Measurements from ENCODE around the gene CORO1C.
A peak's percentile ranks its signal among the peaks of the same experiment; 100 is the strongest.

CORO1C gene

DNA sequence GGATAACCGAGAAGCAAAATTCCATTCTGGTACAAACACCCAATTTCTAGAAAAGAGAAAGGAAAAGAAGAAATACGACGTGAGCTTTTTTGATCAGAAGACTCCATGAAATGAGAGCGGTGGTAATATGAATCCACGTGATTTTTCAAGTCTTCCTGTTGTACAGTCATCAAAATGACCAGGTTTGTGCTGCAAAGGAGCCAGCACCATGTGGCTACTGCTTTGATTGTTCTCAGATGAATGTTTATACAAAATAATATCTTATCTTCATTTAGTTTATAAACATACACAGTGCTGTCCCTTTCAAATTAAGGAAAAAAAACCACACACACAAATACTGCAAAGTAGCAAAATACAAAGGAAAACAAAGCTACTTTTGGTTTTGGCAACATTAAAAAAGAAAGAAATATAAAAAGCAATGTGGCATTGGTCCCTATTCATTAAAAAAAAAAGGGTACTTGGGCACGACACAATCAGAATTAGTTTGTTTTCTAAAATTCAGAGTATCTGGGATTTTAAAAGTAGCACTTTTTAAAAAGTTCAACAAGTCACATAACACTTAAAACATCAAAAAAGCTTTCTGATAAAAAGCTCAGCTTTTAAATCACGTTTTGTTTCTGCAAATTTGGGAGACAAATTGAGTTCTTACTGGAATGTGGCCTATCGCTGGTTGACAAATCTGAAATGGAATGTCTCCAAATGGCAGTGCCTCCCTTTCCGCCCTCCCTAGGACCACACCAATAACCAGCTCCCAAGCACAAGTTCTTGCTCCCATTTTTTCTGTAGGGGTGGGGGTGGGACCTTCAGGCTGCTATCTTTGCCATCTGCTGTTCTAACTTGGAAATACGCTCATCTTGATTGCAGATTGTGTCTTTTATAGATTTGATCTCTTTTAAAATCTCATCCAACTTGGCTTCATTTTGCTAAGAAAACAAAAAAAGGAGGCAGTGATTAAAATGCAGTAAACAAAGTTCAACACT lies 84.4 kb downstream of the CORO1C start:
- no peak for ATAC-seq

DNA sequence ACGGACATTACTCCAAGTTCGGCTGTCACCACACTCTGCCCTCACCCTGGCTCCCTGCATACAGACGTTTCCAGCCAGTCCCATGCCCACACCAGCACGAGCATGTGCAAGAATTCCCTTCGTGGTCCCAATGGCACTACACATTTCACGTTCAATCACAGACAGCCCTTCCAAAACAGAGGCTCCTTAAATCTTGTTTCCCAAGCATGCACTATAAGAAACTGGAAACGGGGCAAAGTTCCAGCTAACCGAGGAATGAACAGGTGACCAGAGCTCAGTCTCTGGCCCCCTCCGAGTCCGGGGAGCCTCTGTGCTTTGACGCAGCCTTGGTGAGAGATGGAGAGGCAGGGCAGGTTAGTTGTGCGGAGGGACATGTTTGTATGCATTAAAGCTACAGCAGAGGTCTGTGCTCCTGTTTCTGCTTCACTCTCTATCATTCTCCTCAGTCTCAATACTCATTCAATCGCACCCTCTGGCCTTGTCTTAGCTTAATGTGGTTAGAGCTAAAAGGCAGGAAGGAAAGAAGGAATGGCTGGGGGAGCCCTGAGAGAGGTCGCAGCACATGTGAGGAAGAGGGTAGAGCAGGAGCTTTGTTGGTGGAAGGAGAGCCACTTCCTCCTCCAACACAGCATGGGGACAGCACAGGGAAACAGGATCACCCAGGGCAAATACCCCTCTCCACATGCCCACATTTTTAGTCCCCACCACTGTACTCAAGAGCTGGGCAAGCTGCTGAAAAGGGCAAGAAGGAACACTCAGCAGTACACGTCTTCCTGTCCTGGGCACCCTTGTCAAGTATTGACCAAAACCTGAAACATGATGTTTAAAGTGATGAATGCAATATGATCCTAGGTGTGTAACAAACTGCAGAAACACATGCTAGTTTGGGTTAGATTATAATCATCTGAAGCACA lies 85.4 kb downstream of the CORO1C start:
- DNase-seq (no peak), ATAC-seq (no peak)

More for the DNA sequence above, 84.4 kb downstream of the CORO1C start:
- no peak for DNase-seq

DNA sequence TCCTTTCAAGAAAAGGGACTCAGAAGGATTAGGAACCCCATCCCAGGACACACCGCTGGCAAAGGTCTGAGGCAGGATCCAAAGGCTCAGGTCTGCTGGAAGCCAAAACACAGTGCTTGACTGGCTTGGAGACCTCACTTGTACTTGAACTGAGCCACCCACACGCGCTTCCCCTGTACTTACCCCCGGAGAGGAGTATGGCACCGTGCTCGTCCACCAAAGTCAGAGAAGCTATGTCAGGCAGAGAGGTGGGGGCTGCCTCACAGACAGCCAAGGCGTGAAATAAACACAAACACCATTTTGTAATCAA lies 86.6 kb downstream of the CORO1C start:
- no peak for ATAC-seq
- no peak for DNase-seq

DNA sequence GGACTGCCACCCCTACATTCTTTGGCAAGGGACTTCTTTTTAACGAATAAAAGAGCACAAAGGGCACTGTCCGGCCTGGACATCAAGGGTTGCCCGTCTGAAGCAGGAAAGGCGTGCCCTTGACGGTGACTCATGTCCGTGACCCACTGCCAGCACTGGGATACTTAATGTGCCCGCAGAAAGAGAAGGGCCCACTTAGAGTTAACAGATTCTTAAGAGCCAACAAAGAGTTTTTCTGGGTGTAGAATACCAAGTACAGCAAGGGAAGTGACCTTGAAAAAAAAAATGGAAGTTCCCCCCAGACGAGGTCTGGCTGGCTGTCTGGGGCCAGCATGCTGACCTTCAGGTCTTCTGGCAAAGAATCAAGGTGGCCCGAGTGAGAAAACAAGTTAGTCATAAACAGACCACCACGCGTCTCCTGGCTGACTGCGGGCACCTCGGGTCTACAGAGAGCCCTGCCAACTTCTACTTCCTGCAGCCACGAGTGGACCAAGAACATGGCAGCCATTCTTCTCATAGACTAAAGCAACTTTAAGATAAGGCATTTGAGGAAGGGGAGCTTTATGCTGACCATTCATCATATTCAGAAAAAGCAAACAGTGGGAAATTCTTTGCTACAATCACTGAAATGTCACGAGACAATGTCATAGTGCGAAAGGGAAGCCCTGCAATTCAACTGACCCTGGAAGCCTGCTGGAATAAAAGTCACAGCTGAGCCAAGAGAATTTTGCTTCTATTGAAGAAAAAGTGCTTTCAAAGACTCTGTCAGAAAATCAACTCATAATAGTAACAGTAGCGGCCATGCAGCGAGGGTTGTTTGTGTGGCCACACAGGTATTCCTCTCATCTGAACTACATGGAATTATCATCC lies 87.1 kb downstream of the CORO1C start:
- no peak for DNase-seq
- no peak for ATAC-seq

DNA sequence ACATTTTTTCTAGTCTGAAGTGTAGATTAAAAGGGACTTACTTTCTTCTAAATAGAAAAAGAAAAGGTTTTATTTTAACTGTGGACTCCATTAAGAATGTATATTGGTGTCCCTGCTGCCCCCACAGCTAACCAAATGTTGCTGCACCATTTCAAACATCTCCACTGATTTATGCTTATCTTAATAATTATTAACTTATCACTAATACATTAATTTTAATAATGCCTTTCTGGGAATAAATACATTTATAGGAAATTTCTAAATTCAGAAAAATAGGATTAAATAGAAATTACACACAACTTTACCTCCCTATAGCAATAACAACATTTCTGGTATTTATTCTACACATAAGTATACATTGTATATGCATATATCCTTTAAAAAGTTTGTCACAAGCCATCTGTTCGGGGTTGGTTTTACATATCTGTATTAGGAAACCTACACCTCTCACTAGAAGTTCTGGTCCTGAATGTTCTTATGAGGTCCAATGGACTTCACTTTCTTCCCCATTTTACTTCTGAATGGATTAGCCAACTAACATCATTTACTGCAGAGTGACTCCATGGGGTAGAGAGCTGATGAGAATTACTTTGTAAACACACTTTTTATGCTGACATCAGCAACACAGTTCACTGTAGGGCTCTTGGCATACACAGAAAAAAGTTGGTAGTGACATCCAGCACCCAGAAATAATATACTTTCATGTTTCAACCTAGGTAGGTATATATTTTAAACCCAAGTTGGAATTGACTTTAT lies 88.2 kb downstream of the CORO1C start:
- ATAC-seq, result no peak
- DNase-seq, result no peak

DNA sequence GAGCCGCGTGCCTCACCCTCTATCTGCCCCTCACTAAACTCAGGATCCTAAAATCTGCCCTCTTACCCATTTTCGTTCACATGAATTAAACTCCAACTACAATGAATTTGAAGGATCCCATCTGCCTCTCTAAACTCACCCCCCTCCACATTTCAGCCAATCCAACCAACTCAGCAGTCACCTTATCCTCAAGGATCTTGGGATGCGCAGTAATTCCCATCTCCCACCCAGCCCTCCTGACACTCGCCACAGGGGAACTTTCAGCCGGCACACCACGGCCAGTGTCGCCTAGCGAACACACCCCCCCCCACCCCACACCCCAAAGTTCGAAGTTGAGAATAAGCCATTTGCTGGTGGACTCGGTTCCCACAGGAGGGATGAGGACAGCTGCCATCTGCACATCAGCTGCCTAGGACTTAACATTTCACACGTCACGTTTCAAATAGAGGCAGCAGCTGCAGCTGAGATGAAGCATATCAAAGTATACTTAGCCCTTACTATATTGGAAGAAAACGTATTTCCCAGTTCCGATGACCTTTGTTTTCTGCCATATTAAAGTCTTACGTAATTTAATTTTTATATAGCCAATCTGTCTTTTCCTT lies 88.9 kb downstream of the CORO1C start:
- no peak for DNase-seq

DNA sequence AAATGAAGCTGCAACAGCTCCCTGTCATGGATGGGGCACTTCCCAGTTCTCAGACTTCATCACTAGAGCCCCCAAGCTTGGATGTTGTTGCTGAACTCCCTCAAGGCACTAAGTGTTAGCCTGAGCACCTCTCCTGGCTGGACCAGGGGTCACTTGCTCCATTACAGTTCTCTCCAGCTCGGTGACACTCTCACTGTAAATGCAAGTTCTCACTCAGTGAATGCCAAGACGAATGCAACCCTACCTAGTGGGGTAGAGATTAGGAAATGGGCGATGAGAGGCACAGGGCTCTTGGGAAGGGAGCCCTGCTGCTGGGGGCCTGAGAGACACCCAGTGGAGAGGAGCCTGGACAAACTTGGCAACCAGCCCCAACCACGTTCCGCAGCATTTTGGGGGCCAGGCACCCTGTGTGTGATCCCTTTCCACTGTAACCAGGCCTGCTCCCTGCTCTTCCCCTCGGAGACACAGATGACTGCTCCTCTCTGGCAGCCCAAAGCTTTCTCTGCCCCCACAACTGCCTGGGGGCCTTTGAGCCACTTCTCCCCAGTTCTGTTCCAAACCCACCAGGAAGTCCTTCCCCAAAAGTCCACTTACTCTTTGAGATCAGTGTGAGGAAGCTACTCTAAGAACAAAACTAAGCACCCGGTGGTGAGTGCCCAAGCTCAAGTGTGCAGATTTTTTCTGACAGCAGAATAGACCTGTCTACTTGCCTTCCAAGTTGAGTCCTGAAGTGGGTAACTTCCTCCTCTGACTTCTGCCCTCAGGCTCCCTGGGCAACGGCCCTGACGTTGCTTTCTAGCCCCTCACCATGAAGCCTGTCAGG lies 89.7 kb downstream of the CORO1C start:
- ATAC-seq, result no peak
- no peak for DNase-seq

More for the DNA sequence above, 88.9 kb downstream of the CORO1C start:
- no peak for ATAC-seq

DNA sequence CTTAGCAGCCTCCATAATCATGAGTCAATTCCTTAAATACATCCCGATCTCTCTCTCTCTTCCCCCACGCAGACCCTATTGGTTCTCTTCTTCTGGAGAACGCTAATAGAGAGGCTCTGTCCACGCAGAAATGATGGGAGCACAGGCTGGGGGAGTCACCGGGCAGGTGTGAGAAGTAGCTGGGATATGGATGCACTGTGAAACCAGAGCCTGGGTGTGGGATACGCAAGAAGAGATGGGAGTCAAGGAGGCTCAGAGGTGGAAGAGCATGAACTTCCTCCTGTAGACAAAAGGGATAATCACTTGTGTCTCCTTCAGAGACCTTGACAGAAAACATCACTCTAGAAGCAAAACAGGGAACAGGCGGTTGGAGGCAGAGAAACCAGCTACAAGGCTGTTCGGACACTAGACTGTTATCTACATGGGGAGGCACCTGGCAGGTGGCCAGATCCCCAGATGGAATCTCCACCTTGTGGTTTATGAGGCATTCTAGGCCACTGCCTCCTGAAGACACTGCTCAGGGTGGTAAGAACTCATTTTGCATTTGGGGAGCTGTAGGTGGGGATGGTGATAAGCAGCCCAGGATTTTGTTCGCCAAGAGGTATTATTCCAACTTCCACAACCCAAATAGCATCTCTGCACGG lies 90.4 kb downstream of the CORO1C start:
- ATAC-seq (no peak), DNase-seq (no peak)

DNA sequence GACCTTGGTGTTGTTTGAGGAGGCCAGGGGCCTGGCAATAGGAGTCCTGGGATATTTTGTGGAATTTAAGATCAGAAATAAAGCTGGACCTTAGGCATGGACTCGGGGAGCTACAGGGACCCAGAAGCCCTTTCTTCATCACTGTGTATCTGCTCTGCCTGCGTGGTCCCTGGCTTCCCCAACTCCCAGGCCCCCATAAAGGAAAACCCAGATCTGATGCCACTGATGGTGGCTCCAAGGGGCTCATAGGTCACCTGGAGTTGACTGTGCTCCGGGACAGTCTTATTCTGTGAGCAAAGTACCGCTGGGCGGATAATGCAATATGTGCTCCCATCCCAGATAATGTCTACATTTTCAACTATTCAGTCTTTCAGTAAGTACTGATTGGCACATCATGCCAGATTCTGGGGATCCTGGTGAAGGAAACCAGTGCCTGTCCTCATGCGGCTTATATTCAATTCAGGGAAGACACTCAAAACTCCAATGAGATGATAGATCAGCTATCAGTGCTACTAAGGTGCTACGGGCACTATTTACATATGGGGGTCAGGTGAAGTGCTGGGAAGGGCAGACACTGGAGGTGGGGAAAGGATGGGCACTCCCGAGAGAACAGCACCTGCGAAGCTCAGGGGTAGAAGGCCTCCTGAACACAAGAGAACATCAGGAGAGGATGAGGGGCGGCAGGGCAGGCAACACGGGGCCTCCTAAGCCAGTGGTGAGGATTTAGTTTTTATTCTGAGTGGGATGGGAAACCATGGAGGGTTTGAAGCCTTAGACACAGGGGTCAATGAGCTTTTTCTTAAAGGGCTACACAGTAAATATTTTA lies 92.1 kb downstream of the CORO1C start:
- ATAC-seq (no peak), DNase-seq (no peak)

DNA sequence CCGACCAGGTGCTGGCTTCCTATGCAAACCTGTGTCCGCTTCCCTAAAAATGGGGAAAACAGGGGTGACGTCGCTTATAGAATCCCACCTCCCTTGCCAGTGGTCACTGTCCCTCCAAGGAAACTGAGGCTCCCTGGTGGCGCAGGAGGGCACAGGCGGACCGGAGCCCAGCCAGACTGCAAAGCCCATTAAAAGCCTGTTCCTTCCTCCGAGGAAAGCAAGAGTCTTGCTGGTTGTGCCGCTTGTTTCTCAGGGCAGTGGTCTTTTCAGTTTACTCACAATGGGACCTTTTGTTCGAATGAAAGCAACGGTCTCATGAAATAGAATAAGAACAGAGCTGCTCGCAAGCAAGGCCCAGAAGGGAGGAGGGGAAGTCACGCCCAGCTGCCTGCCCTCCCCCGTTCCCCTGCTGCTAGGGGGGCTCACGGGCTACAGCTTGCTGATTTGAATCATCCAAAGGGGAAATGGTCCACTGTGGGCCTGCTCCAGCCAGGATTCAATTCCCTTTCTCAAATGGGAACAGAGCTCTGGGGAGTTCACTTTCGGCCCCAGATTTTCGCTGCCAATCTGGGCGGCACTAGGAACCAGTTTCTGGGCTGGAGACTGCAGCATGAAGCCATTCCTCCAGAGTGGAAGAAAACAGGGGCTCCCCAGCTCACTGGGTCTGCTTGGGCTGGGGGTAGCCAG lies 93.0 kb downstream of the CORO1C start:
- ATAC-seq, result no peak

DNA sequence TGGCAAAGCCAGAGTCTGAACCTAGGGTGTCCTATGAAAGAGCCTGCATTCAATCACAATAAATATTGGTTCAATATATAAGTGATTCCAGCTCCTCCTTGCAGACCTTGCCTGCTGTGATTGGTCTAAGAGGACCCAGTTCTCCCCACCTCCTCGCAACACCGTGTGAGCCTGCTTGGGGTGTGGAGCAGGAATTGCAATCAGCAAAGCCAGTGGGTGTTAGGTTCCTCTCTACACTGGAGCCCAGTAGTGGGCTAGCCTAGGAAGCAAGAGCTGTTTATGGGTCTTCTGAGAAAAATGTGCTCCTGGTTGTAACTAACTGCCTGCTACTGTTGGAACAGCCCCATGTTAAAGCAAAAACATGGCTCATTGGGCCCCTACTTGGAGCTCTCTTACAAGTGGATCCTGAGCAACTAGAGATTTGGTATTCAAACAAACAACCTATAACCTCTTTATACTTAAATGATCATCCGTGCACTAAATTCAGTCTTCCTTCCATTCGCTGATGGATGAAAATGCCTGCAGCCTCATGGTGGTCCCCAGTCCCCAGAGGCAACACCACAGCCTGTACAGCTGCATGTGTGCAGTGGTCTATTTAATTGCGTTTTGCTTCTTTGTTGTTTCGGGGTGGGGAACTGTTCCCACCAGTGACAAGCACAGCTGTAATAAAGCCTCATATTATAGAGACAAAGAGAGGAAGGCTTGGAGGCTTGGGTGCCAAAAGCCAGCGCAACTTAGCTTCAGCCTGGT lies 93.9 kb downstream of the CORO1C start:
- DNase-seq, result no peak
- no peak for ATAC-seq

More for the DNA sequence above, 93.0 kb downstream of the CORO1C start:
- no peak for DNase-seq

DNA sequence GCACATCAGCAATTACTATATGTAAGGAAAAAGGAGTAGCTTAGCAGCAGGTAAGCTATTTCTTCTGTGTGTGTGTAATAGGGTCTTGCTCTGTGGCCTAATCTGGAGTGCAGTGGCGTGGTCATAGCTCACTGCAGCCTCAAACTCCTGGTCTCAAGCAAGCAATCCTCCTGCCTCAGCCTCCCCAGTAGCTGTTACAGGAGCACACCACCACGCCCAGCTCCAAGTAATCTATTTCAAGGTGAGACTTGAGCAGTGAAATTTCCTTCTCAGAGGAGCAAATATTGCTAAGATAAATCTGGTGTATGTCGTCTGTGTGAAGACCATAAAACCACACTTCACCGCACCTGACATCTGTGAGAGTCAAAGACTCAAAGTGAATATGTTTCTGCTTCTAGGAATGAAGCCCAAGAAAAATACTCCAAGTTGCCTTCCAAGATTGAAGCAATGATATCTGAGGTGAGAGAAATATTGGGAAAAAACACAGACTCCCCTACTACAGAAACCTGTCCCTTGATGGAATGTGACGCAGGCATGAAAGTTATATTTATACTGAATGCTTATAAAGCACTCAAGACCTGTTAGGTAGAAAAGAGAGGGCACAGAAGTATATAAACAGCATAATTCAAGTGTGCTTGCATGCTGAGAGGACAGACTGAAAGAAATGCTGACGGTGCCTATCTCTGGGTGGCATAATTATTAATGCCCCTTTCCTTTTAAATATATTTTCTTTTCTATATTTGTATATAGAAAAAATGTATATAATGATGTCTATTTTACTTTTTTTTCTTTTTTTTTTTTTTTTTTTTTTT lies 95.1 kb downstream of the CORO1C start:
- no peak for DNase-seq
- no peak for ATAC-seq

DNA sequence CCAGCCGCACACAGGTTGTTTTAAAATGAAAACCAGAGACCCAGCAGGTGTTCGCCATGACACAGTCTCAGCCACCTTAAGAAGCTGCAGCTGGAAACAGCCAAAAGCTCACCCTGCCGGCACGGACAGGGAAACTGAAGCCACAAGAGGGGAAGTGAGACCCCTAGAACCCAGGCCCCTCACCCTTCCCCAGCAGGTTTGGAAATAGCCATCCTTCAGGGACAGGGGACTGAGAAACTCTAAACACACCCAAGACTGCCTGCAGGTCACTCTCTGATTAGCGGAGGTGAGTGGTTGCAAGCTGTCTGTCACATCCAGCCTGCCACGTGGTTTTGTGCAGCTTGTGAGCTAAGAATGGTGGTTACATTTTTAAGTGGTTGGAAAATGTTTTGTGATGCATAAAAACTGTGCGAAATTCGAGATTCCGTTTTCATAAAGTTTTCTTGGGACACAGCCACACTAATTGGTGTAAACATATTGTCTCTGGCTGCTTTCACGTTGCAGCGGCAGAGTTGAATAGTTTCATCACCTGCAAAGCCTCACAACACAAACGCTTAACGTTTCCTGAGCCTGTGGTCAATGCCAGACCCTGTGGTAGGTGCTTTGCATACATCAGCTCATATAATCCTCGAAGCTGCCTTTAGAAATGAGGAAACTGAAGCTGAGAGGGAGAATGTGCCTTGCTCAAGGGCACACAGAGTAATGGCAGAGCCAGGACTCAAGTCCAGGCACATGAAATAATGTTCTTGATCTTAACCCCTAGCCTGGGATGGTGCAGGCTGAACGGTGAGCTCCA lies 95.9 kb downstream of the CORO1C start:
- DNase-seq, result peak; percentile 64

DNA sequence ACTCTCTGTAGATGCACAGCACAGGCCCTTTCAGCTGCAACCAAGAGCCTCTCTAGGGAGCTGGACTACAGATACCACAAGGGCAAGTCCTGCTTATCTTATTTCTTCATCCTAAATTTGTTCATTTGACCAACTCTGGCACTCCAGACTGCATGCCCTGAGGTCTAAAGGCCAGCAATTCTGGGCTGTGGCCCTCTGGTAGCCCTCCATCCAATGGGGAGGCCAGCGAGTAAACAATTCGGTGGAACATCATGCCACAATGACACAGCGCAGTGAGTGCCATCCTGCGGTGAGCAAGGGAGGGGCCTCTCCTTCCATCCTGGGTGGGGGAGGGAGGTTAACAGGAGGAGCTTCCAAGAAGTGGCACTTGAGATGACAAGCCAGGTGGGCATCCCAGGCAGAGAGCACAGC lies 97.0 kb downstream of the CORO1C start:
- peak; percentile 70 for DNase-seq
- peak; percentile 7 for ATAC-seq

More for the DNA sequence above, 95.9 kb downstream of the CORO1C start:
- peak; percentile 29 for ATAC-seq

DNA sequence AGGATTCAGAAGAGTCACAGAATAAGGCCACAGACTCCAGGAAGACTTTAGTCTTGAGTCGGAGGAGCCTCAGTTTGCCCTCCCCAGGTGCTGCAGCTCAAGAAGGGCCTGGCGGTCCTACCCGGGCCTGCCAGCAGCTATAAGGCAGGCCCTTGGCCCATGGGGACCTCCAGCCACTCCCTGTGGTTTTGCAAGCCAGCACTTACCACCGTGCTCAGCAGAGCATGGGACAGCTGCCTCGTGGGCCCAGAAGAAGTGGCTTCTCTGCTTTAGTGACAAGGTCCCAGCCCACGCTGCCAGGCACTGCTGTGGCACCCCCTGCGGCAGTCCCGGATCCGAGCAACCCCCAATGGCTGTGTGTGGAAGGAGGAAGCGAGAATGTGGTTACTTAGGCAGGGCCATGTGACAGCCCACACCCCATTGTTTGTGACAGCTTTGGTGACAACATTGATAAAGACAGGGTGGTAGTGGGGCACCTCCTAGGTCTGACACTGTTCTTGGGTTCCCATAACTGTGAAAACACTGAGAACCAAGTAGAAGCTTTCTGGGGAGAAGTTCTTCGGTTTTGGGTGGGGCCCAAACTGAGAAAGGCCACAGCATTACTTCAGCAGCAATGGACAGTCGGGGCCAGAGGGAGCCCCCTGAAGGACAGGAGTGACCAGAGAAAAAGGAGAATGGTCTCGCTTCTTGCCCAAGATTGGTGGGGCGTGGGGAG lies 97.6 kb downstream of the CORO1C start, which contains the start of gene SELPLG:
Gene SELPLG, minus strand, starts transcription at position 361 of the 715 bp plus-strand sequence. CDS start 9,587 bp downstream, outside the sequence.
- ATAC-seq, result peak; percentile 62

More for the DNA sequence above, 97.6 kb downstream of the CORO1C start, which contains the start of gene SELPLG:
- peak; percentile 88 for DNase-seq

All from stimulated activated naive CD8-positive, alpha-beta T cell treated with anti-CD3 and anti-CD28 coated beads, Interleukin-15, Interleukin-2, amounts not matched to agents 100 U/mL and 50 U/mL, for 24 hours (primary cell).